Measurements from ENCODE around the gene SSTR3. TPM values are rescaled to one million over a fixed set of nuclear protein-coding genes. Genes with fewer than 3 reads are reported as not detected.

The SSTR3 gene
- total and polyA plus RNA-seq, 2 donors (not counting 1 experiment from before 2014, with no cell fraction given), result not detected

DNA sequence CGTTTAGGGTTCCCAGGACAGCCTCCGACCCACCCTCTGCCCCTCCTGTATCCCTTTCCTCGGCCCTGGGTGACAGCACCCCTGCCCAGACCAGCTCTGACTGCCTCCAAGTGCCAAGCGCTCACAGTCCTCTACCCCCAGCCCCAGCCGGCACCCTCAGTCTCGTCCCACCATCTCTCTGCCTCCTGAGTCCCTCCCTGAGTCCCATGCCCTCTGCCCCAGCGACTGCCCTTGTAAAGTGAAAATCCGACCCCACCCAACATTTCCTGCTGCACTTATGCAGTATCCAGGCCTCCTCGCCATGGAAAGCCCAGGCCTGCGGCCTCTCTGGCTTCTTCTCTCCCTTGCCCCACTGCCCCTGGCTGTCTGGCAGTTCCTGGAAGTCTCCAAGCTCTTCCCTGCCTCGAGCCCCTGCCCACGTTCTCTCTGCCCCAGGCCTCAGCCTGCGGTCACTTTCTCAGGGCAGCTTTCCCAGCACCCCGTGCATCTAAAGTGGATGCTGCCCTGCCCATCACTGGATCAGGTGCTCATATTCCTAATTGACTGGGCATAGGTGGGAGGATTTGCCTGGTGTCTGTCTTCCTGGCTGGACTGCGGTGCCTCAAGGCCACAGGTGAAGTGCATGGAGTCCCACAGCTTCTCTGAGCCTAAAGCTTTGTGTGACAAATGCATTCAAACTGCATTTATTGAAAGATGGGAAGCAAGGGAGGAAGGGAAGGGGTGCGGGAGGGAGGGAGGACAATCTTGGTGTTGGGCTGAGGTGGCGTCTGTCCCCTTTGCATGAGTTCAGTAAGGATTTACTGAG is 44.9 kb downstream of the SSTR3 start:
- Histone ChIP-seq H3K4me1 (ENCODE audit: control insufficient read depth, extremely low read depth, insufficient read depth, low read length) (no peaks in the 10 kb centered on the region), H2AFZ (ENCODE audit: low read length) (no peak overlapping the region), H3K27me3 (ENCODE audit: control insufficient read depth, insufficient read depth, low read length) (peaks cover 14% of the 10 kb centered on the region), H3K9me3 (ENCODE audit: control insufficient read depth, insufficient read depth, low read depth, low read length) (no peaks in the 10 kb centered on the region), H3K4me3 (replicated peaks in 1 of 4; ENCODE audit: control extremely low read depth in 1 of 4, insufficient read depth in 1 of 4, low read depth in 3 of 4, low read length in 4 of 4) (no peak overlapping the region), H3K9ac (ENCODE audit: insufficient read depth, low read length) (no peak overlapping the region), H3K27ac (ENCODE audit: insufficient read depth, low read length) (no peak overlapping the region), H4K20me1 (ENCODE audit: control insufficient read depth, extremely low read depth, insufficient read depth, low read length) (no peaks in the 10 kb centered on the region), H3K4me2 (ENCODE audit: extremely low read depth, insufficient read depth, low read length) (no peak overlapping the region), H3K36me3 (ENCODE audit: control insufficient read depth, insufficient read depth, low read length) (no peaks in the 10 kb centered on the region), H3K79me2 (ENCODE audit: control insufficient read depth, insufficient read depth, low read length) (no peaks in the 10 kb centered on the region)
- no peak for DNase-seq (ENCODE audit: low read depth in 2 of 2)
- no peak for TF ChIP-seq EZH2 (IDR thresholded peaks at IDR 0.05; ENCODE audit: low read length, missing control alignments)
- TF ChIP-seq, protein P1, sequence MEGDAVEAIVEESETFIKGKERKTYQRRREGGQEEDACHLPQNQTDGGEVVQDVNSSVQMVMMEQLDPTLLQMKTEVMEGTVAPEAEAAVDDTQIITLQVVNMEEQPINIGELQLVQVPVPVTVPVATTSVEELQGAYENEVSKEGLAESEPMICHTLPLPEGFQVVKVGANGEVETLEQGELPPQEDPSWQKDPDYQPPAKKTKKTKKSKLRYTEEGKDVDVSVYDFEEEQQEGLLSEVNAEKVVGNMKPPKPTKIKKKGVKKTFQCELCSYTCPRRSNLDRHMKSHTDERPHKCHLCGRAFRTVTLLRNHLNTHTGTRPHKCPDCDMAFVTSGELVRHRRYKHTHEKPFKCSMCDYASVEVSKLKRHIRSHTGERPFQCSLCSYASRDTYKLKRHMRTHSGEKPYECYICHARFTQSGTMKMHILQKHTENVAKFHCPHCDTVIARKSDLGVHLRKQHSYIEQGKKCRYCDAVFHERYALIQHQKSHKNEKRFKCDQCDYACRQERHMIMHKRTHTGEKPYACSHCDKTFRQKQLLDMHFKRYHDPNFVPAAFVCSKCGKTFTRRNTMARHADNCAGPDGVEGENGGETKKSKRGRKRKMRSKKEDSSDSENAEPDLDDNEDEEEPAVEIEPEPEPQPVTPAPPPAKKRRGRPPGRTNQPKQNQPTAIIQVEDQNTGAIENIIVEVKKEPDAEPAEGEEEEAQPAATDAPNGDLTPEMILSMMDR (conservative IDR thresholded peaks at IDR 0.05 in 1 of 2, IDR thresholded peaks at IDR 0.05 in 1 of 2; ENCODE audit: low read depth in 1 of 2, low read length in 2 of 2), result no peak

DNA sequence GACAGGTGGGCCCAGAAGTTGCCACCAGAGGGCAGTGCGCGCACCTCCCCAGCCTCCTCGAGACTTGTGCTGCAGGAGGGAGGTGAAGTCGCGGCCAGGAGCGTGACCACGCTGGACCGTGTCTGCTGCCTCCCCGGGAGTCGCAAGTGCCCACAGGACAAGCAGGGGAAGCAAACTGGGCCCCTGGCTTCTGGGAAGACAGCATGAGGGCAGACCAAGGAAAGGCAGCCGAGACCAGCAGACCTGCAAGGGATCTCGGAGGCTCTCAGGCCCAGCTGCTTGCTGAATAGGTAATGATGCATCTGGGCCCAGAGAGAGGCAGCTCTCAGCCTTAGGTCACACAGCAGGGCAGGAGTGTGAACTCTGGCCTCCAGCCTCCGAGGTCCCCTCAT is 45.6 kb downstream of the SSTR3 start:
- no peaks in the 10 kb centered on the region for H4K20me1 ChIP-seq (ENCODE audit: control insufficient read depth, extremely low read depth, insufficient read depth, low read length)
- H3K4me1 ChIP-seq (ENCODE audit: control insufficient read depth, extremely low read depth, insufficient read depth, low read length), result no peaks in the 10 kb centered on the region
- H3K9ac ChIP-seq (ENCODE audit: insufficient read depth, low read length), result peak overlapping the region; percentile 16
- H2AFZ ChIP-seq (ENCODE audit: low read length), result no peak overlapping the region
- no peak for TF ChIP-seq EZH2 (IDR thresholded peaks at IDR 0.05; ENCODE audit: low read length, missing control alignments)
- TF ChIP-seq, protein P1 (conservative IDR thresholded peaks at IDR 0.05 in 1 of 2, IDR thresholded peaks at IDR 0.05 in 1 of 2; ENCODE audit: low read depth in 1 of 2, low read length in 2 of 2), result peak; percentile 79 to 93
- H3K4me2 ChIP-seq (ENCODE audit: extremely low read depth, insufficient read depth, low read length), result peak overlapping the region; percentile 59
- peak; percentile 61 to 69 for DNase-seq (ENCODE audit: low read depth in 2 of 2)
- H3K27me3 ChIP-seq (ENCODE audit: control insufficient read depth, insufficient read depth, low read length), result peaks cover 16% of the 10 kb centered on the region
- no peaks in the 10 kb centered on the region for H3K79me2 ChIP-seq (ENCODE audit: control insufficient read depth, insufficient read depth, low read length)
- no peak overlapping the region for H3K27ac ChIP-seq (ENCODE audit: insufficient read depth, low read length)
- H3K4me3 ChIP-seq (replicated peaks in 1 of 4; ENCODE audit: control extremely low read depth in 1 of 4, insufficient read depth in 1 of 4, low read depth in 3 of 4, low read length in 4 of 4), result no peak overlapping the region
- no peaks in the 10 kb centered on the region for H3K36me3 ChIP-seq (ENCODE audit: control insufficient read depth, insufficient read depth, low read length)
- H3K9me3 ChIP-seq (ENCODE audit: control insufficient read depth, insufficient read depth, low read depth, low read length), result no peaks in the 10 kb centered on the region

DNA sequence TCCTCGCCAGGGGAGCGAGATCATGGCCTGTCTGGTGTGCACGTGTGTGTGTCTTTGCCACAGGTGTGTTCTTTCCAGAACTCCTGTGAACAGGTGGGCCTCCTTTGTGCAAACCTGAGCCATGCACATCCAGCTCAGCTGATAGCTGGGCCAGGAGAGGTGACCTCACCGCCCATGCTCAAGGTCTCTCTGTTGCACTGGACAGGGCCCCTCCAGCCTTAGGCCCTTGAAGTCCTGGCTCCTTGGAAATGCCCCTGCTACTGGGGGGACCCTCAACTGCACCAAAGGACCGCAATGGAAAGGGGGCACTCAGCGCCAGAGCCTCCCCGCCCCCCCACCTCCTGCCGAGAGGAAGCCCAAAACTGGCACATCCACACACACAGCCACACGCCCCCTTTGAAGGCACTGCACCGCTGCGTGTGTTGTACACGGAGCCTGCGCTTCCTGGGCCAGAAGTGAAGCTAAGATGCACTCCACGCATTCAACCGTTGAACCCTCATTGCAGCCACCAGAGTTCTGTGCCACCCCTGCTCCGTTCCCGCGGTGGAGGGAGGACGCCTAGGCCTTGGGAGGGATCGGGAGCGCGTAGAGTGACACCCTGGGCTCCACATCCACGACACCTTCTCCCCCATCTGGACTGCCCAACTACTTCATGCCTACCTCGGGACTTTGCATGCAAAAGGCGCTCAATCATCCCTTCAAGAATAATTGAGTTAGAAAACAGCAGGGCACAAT is 46.2 kb downstream of the SSTR3 start:
- Histone ChIP-seq H2AFZ (ENCODE audit: low read length) (no peak overlapping the region), H3K36me3 (ENCODE audit: control insufficient read depth, insufficient read depth, low read length) (no peaks in the 10 kb centered on the region), H3K27ac (ENCODE audit: insufficient read depth, low read length) (no peak overlapping the region), H3K4me2 (ENCODE audit: extremely low read depth, insufficient read depth, low read length) (no peak overlapping the region), H3K4me3 (replicated peaks in 1 of 4; ENCODE audit: control extremely low read depth in 1 of 4, insufficient read depth in 1 of 4, low read depth in 3 of 4, low read length in 4 of 4) (no peak overlapping the region), H3K79me2 (ENCODE audit: control insufficient read depth, insufficient read depth, low read length) (no peaks in the 10 kb centered on the region), H3K9me3 (ENCODE audit: control insufficient read depth, insufficient read depth, low read depth, low read length) (no peaks in the 10 kb centered on the region), H3K27me3 (ENCODE audit: control insufficient read depth, insufficient read depth, low read length) (peaks cover 16% of the 10 kb centered on the region), H3K4me1 (ENCODE audit: control insufficient read depth, extremely low read depth, insufficient read depth, low read length) (no peaks in the 10 kb centered on the region), H4K20me1 (ENCODE audit: control insufficient read depth, extremely low read depth, insufficient read depth, low read length) (no peaks in the 10 kb centered on the region), H3K9ac (ENCODE audit: insufficient read depth, low read length) (no peak overlapping the region)
- DNase-seq (ENCODE audit: low read depth in 2 of 2), result no peak
- TF ChIP-seq, protein P1 (conservative IDR thresholded peaks at IDR 0.05 in 1 of 2, IDR thresholded peaks at IDR 0.05 in 1 of 2; ENCODE audit: low read depth in 1 of 2, low read length in 2 of 2), result peak in 1 of 2 donors; percentile 4
- TF ChIP-seq EZH2 (IDR thresholded peaks at IDR 0.05; ENCODE audit: low read length, missing control alignments), result no peak
